HG03066 (cell line): ENCODE data around the gene CYB5D1.
A peak's percentile ranks its signal among the peaks of the same experiment; 100 is the strongest.
"Not testable (repeated sequence)": the region's sequence is repeated elsewhere in the genome, so short reads cannot be mapped to it uniquely, and the experiment has no call there.

Source experiments
- ATAC-seq: cut with Tn5 transposase; IDR thresholded peaks from one replicate; pipeline ENCODE4 v1.9.1; 2021; ENCODE audit warnings: low read depth; ENCODE audit not compliant: unreplicated experiment

CYB5D1 gene

GRCh38 chr17:7856011-7856810 is 1.6 kb upstream of the CYB5D1 start:
- ATAC-seq: no peak

- ATAC-seq: peak; percentile 70
Measured at GRCh38 chr17:7856811-7857712, 741 bp upstream of the CYB5D1 start, which contains the start of gene NAA38. Gene NAA38 (minus strand): TSS chr17:7857559. CDS start chr17:7857463, 96 bp downstream.

GRCh38 chr17:7858522-7858810 is 663 bp downstream of the CYB5D1 start:
- no peak for ATAC-seq

GRCh38 chr17:7859028-7859427 is 1.2 kb downstream of the CYB5D1 start:
- ATAC-seq: no peak

GRCh38 chr17:7862692-7863437 is 5.1 kb downstream of the CYB5D1 start:
- ATAC-seq: no peak

- not testable (repeated sequence) for ATAC-seq
Measured at GRCh38 chr17:7864384-7864783, 6.6 kb downstream of the CYB5D1 start.

- ATAC-seq: no peak
Measured at GRCh38 chr17:7864995-7865650, 7.3 kb downstream of the CYB5D1 start.

GRCh38 chr17:7867881-7868329 is 10.1 kb downstream of the CYB5D1 start:
- ATAC-seq: no peak

- no peak for ATAC-seq
Measured at GRCh38 chr17:7873051-7873450, 15.2 kb downstream of the CYB5D1 start.

GRCh38 chr17:7875804-7876370 is 18.1 kb downstream of the CYB5D1 start:
- ATAC-seq: no peak

- no peak for ATAC-seq
Measured at GRCh38 chr17:7878234-7878633, 20.4 kb downstream of the CYB5D1 start.

- ATAC-seq: no peak
Measured at GRCh38 chr17:7880076-7880868, 22.5 kb downstream of the CYB5D1 start.

- no peak for ATAC-seq
Measured at GRCh38 chr17:7881276-7882054, 23.7 kb downstream of the CYB5D1 start.

- no peak for ATAC-seq
Measured at GRCh38 chr17:7882068-7882467, 24.3 kb downstream of the CYB5D1 start.

- no peak for ATAC-seq
Measured at GRCh38 chr17:7882629-7883028, 24.8 kb downstream of the CYB5D1 start.

- no peak for ATAC-seq
Measured at GRCh38 chr17:7883781-7884386, 26.1 kb downstream of the CYB5D1 start.

- no peak for ATAC-seq
Measured at GRCh38 chr17:7884581-7885366, 27.0 kb downstream of the CYB5D1 start.
